Endothelial cell of hepatic sinusoid (primary cell): ENCODE results near the gene CASZ1.

Source experiments
- in situ Hi-C: cut with HindIII; loops from 2 replicates; pipeline ENCODE4 v1.10.0; 2017; ENCODE audit warnings: low sequenced_read_pairs

Gene CASZ1

DNA sequence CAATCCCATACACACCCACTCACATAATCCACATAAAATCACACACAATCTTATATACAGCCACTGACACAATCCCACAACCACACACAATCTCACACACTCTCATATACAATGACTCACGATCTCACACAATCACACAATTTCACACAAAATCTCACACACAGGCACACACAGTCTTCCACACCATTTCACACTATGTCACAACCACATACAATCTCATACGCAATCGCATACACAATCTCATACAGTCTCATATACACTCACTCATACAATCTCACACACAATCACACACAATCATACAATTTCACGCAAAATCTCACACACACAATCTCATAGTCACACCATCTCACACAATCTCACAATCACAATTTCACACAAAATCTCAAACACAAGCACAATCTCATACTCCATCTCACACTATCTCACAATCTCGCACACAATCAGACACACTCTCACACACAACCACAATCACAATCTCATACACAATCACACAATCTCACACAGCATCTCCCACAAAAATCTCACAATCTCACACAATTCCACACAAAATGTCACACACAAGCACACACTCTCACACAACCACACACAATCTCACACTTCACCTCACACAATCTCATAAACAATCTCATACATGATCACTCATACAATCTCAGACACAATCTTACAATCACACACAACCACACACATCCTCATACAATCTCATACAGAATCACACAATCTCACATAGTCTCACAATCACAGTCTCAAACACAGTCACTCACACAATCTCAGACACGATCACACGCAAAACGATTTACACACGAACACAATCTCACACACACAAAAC is 18.5 kb downstream of the CASZ1 start:
- in situ Hi-C loops: no loop called here

DNA sequence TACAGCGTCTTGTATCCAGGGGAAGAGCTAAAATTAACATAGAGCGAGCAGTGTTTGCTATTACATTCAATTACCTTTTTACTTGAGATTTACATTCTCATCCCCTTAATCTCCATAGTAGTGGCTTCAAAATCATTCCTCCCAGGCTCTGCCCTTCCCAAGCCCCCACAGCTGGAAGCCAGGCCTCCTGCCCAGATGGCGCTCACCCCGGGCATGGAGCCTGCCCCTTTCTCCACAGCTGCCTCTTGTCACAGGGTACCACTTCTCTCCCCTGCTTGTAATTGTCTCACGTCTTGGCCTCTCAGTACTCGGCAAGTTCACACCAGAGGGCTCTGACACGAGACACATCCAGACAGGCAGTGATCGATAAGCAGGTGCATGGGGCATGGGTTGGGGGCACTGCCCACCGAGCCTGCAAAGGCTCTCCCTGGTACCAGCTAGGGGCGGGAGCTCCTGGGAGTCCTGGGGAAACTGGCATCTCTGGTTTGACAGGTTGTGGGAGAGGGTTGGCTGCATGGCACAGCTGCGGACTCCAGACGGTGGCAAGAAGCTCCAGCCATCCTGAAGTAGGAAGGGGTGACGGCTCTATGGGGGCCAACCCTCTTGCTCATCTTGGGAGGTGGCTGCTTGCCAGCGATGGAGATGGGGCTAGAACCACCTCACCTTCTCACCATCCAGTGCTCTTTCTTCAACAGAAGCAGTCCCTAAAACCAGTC is 20.1 kb downstream of the CASZ1 start:
- in situ Hi-C loops: no loop called here

DNA sequence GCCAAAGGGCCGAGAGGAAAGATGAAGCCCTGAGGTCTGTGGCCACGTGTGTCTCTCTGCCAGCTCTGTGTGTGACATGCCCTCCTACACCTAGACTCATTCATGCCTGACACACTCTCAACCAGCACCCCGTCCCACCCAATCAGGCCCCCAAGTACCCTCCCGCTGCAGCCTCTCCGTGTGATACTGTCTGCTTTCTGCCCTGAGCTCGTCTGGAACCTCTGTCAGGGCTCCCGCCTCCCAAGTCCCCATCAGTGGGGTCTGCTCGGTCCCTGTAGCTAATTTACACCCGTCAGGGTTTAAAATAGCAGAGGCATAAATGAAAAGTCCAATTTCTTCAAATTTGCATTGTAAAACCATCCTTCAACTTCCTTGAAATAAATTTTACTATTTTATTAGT is 20.7 kb downstream of the CASZ1 start:
- in situ Hi-C loops: no loop called here

DNA sequence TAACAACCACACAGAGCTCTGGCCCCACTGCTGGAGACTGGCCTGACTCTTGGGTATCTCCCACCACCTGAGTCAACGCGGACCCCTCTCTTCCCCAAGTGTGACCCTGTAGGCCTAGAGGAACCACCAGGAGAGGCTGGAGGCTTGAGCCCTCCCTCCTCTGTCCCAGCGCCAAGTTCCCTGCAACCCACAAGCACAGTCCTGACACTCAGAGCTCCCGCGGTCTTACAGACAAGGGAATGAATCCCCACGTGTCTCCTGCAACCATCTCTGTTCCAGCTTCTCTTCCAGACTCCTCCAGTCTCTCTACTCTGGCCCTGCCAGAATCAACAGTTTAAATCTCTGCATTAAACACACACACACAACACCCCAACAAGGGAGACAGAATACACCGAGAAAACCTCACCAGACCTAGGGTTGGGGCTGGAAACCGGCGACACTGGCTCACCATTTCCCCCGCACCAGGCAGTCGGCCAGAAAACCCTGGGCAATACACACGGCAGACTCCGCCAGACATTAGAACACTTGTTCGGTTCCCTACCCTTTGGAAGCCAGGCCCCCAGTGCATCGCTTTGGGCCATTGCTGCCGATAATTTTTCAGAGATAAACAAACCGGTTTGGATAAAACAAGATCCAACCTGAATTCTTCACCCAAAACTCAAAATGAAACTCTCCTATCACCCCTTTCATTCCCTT is 21.7 kb downstream of the CASZ1 start:
- in situ Hi-C loops: no loop called here

DNA sequence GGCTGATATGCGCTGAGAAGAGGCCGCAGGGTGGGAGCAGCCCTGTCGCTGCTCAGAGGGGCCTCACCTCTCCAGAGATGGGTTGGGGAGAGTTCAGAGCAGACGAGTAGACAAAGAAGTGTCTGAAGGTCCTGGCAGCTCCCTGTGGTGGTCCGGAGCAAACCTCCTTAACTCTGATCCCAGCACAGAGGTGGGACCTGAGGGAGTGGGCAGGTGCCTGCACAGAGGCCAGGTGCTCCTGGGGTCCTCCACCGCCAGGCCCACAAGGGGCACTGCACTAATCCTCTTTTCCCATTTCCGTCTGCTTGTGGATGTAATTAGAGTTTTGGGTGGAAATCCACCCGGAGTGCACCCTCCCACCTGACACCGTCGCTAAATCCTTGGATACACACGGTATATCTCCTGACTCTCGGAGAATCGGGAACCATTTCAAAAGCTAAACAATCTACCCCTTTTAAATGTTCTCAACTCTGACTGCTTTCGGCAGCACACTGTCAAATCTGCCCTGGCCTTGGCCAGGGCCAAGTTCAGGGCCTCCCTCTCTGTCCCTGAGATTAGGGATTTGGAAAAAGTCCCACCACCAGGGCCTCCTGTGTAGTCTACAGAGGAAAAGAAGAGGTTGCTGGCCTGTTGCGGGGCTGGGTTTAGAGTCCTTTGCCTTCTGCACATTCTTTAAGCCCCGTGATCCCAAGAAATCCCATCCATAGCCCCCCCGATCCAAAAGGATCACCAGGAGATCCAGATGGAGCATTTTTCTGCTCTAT is 22.4 kb downstream of the CASZ1 start:
- in situ Hi-C loops: no loop called here

DNA sequence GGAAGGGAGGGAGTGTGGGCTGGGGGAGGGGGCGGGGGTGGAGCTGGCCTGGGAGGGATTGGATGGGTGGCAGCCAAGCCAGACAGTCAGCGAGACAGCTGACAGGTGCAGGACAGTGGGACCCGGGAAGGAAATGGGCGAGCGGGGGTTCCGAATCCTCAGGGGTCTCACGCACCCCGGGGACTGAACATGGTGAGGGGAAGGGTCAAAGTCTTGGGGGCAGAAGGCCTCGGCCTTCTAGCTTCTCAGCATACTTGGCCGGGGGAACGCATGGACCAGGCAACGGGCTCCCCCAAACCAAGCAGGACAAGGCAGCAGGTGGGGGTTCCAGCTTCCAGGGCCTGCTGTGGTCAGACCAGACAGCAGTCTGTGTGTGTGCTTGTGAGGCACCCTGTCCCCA is 23.1 kb downstream of the CASZ1 start:
- in situ Hi-C loops: no loop called here

DNA sequence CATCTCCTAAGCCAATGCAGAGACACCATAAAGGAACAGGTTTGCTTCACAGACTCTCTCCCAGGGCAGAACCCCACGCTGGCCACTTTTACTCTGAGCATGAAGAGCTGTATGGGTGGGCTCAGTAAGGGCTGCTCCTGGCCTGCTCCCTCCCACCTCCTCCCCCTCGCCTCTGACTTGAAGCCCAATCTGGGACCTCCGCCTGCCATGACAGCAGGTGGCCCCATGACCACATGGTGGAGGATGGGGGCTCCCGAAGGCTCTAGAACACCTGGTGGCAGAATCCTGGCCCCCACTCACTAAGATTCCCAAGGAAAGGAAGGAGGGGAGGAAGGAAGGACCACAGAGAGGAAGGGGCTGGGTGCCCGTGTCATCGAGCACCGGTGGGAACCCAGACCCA is 23.7 kb downstream of the CASZ1 start:
- in situ Hi-C loops: no loop called here

DNA sequence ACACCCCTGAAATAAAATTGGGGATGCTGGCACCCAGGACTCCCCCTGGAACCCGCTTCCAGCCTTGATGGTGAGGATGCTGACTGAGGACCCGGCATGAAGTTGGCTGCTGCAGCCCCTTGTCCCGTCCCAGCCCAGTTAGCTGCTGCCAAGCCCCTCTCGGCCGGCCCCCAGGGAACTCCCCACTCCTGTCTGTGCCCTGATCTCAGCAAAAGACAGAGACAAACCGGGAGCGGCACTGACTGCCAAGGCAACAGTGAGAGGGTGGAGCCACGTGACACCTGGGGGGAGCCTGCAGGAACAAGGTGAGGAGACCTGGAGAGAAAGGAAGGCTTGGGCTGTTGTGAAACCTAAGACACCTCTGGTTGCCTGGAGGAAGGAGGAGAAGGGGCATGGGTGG is 24.7 kb downstream of the CASZ1 start:
- in situ Hi-C loops: no loop called here

DNA sequence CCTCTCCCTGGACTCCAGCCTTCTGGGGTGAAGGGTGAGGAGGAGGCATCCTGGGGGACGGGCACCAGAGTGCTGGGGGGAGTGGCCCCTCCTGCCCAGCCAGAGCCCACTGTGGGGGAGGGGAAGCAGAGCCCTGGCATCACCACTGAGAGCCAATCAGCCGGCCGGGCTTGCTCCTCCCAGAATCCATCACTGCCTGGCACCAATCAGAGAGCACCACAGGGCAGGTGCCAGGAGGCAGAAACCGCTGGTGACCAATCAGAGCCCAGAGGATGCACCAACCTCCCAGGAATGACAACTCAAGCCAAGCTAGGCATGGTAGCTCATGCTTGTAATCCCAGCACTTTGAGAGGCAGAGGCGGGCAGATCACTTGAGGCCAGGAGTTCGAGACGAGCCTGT is 27.9 kb downstream of the CASZ1 start:
- in situ Hi-C loops: loop anchor here (5.0 kb wide), 1 partner anchor 59 kb away; no protein-coding TSS in a partner anchor

DNA sequence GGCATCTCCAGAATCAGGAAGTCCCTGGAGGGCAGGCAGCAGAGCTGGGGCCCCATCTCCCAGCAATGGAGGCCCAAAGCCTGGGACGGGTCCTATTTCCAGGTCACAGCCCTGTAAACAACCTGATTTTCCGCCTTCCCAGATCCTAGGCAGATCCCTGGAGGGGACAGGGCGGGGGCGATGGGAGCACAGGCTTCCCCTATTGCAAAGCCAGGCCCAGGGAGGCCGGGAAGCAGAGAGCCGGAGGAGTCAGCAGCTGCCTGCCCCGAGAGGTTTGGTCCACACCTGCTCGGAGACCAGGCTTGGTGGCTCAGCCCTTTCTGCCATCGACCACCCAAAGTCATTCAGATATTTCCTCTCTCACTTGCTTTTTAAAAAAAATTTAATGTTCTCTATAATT is 29.2 kb downstream of the CASZ1 start:
- in situ Hi-C loops: loop anchor here (5.0 kb wide), 1 partner anchor 60 kb away; no protein-coding TSS in a partner anchor

DNA sequence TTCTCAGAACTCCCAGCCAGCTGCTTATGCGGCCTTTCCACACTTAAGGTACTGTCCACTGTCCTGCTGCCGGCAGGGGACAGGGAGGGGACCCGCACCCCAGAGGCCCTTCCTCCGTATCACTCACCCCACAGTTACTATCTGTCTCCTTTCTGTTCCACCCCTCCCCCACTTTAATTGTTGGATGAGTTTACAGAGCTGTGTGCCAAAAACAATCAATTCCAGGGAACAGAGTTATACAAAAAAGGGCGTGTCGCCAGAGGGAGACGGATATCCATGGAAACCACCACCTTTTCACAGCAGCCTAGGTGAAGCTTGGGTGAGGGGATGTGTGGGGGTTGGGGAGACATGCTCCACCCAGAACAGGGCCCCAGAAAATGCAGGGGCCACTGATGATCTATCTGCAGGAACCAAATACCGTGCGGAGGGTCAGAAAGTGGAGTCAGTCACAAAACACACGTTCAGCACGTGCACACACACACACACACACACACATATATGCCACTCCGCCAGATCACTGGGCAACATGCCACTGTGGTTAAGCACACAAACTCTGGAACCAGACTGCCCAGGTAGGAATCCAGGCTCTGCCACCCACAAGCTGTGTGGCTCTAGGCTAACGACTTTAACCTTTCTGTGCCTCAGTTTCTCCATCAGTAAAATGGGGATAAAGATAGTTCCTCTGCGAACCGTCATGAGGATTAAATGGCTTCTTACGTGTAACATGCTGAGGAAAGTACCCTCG is 30.5 kb downstream of the CASZ1 start:
- in situ Hi-C loops: loop anchor here (5.0 kb wide), 1 partner anchor 61 kb away; no protein-coding TSS in a partner anchor

DNA sequence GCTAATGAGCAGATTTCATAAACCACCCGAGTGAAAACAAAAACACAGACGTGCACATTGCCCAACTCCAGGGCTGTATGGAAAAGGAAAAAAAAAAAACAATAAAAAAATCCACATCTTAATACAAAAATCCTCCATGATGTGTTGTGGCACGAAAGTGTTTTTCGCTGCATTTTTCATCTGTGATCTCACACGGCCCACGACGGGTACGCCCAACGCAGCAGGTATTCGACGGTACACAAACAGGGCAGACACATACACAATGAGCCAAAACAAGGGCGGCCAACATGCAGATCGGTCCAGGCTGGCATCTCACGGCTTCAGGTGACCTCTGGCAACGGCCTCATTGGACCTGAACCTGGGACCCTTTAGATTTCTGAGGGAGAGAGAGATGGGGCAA is 31.1 kb downstream of the CASZ1 start:
- in situ Hi-C loops: loop anchor here (5.0 kb wide), 1 partner anchor 62 kb away; no protein-coding TSS in a partner anchor

DNA sequence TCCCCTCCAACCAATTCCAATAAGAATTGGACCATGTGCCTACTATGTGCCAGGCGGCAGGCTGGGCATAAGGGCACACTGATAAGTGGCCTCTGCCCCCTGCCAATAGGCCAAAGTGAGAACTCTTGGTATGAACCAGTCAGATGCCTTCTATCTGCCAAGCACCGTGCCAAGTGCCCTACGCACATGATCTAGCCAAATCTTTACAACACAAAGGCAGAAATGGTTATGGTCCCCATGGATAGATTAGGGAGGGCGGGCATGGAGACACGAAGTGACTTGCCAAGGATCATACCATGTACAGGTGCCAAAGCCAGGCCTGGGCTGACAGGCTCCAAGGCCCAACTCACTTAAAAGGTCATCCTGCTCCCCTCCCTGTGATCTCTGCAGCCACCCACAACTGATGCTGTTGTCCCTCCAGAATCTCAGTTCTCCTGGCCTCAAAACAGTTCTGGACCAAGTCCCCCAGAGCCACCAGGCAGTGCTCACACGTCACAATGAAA is 32.1 kb downstream of the CASZ1 start:
- in situ Hi-C loops: no loop called here

DNA sequence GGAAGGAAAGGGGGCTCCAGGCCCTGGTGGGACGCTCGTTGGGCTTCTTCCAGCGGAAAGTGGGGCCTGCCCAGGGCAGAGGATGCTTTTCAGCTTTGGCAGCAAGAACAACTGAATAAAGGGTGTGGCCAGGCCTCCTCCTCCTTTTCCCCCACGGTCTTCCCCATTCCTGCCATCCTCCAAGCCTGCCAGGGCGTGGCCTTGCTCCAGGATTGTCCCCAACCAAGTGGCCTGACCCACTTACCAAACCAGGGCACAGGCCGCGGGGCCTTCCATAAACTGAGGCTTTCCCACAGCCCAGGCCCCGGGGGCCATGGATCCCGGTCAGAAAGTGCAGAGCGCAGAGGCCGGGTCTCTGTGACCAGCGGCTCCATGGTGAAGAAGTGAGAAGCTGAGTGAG is 33.6 kb downstream of the CASZ1 start:
- in situ Hi-C loops: no loop called here

DNA sequence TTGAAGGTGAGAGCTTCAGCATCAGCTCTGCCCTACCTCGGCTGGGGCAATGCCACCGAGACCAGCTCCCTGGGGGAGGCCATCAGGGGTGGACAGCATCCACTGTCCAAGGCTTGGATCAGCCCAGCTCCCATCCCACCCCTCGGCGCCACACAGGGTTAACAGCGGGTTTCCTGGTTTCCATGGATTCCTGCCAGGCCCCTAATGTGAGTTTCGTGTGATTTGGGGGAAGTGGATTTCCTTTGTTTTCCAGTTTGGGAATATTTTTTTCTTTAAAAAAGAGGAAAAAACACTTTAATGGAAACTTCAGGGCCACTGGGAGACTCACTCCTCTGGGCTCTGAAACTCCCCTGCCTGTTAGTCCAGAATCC is 34.3 kb downstream of the CASZ1 start:
- in situ Hi-C loops: no loop called here

DNA sequence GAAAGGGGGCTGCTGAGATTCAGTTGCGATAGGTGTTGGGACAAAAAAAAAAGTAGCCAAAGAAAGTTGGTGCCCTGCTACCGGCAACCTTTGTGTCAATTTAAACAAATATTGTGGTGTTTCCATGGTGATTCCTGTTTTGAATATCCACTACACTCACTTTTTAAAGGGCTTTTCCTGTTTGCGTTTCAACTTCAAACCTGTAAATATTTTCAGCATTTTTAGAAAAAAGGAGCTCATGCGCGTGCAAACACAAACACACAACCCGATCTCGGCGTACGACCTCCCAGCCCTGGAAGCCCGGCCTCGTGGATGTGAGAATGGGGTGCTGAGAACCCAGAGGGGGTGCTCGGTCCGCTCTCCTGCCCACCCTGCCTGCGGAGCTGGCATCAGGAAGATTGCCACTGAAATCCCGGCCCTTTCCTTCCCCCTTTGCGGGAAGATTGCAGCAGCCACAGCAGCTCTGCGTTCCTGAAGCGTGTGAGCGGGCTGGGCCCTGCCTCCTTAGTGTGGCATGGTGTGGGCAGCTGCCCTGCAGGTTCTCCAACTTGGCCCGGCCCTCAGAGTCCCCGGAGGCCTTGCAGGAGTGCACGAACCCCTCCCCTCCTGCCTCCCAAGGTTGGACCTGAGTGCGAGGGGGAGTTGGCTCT is 34.8 kb downstream of the CASZ1 start:
- in situ Hi-C loops: no loop called here

DNA sequence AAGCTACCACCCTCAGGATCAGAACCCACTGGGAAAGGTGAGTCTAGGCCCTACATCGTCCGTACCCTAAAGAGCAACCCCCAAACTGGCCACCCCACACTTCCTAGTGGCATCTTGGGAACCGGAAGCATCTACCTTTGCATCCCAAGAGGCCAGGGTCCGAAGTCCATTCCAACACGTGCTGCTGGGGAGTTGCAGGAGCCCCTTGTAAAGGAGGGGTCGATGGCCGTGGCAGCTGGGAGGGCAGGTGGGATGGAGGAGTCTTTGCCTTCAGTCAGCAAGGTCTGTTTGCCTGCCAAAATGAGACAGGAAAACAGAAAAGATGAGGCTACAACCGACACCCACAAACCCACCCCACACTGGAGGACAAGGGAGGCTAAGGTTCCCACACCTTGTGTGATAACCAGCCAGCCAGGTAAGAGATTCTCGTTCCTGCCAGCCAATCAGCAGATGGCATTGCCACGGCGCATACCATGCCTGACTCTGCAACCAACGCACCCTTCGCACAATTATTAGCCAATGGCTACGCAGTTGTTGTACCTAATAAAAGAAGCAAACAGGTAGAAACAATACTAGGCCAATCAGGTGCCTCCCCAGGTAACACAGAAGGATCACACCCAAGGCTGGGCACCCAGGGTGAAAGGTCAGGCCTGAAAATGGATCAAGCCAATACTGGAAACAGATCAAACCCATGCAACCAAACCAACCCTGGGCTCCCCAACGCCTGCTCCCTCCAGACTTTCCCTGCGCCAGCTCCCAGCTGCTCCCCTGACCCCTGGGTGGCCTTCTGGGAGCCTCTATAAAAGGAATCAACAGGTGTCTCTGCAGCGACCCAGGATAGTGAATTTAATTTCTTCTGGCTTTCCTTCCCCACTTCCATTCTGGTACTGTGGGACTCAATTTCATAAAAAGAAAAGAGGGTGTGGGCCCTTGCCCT is 35.6 kb downstream of the CASZ1 start:
- in situ Hi-C loops: no loop called here

DNA sequence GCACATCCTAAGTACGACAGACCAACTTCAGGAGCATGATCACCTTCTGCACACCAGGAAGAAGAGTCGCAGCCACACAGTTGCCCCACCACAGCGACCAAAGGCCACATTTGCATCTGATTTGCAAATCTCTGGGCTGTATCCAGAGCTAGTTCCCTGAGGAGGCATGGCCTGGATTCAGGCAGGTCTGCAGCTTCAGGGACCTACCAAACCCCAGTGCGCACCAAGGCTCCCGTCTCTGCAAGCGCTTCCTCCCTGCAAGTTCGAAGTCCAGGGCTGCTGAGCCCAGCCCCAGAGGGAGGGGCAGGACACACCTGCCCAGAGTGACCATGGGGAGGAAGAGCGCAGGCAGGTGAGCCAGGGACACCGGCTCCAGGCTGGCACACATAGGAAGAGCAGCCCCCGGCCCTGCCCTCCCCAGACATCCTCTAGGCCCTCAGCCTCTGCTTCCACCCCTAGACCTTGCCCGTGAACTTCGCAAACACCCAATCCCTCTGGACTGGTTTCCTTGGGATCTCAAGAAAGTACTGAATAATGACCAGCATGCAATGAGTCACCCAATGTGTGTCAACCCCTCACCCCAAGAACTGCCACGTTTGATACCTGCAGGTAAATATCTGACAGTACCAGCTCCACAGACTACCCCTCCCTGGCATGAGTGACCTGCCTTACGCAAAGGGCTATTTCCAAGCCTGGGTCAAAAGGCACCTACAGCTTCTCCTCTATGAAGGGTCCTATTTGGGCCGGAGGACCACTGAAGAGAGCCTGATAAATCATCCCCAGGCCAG is 36.8 kb downstream of the CASZ1 start:
- in situ Hi-C loops: no loop called here
